ENCODE measurements around the gene OPCML.

The OPCML gene

GRCh38 chr11:133219543-133219942, 312.8 kb downstream of the OPCML start:
- DNase-seq (ENCODE audit: low read depth in 1 of 2, low spot score in 1 of 2) = no peak
- H3K27ac ChIP-seq (replicated peaks) = no peak overlapping the region
- no peak overlapping the region for H3K4me3 ChIP-seq (replicated peaks; ENCODE audit: insufficient read depth, low read length)
- H3K27me3 ChIP-seq (ENCODE audit: insufficient read depth, poor library complexity, severe bottlenecking) = no peaks in the 10 kb centered on the region
- TF ChIP-seq CTCF (IDR thresholded peaks at IDR 0.05; ENCODE audit: insufficient read depth, low read length) (no peak), GABPA (IDR thresholded peaks at IDR 0.05; ENCODE audit: low read depth) (no peak), SPI1 (IDR thresholded peaks at IDR 0.05; ENCODE audit: borderline replicate concordance, low read depth) (no peak), REST (IDR thresholded peaks at IDR 0.05; ENCODE audit: insufficient replicate concordance, low read depth) (no peak), POLR2AphosphoS5 (IDR thresholded peaks at IDR 0.05; ENCODE audit: low read depth) (no peak)

GRCh38 chr11:133216813-133217212, 315.5 kb downstream of the OPCML start:
- TF ChIP-seq REST (IDR thresholded peaks at IDR 0.05; ENCODE audit: insufficient replicate concordance, low read depth) (no peak), SPI1 (IDR thresholded peaks at IDR 0.05; ENCODE audit: borderline replicate concordance, low read depth) (no peak), GABPA (IDR thresholded peaks at IDR 0.05; ENCODE audit: low read depth) (no peak), POLR2AphosphoS5 (IDR thresholded peaks at IDR 0.05; ENCODE audit: low read depth) (no peak), CTCF (IDR thresholded peaks at IDR 0.05; ENCODE audit: insufficient read depth, low read length) (no peak)
- no peak for DNase-seq (ENCODE audit: low read depth in 1 of 2, low spot score in 1 of 2)
- Histone ChIP-seq H3K27me3 (ENCODE audit: insufficient read depth, poor library complexity, severe bottlenecking) (no peaks in the 10 kb centered on the region), H3K27ac (replicated peaks) (no peak overlapping the region), H3K4me3 (replicated peaks; ENCODE audit: insufficient read depth, low read length) (no peak overlapping the region)

GRCh38 chr11:133215596-133216230, 316.6 kb downstream of the OPCML start:
- no peak overlapping the region for H3K27ac ChIP-seq (replicated peaks)
- TF ChIP-seq GABPA (IDR thresholded peaks at IDR 0.05; ENCODE audit: low read depth) = no peak
- TF ChIP-seq POLR2AphosphoS5 (IDR thresholded peaks at IDR 0.05; ENCODE audit: low read depth) = no peak
- no peak for TF ChIP-seq CTCF (IDR thresholded peaks at IDR 0.05; ENCODE audit: insufficient read depth, low read length)
- TF ChIP-seq SPI1 (IDR thresholded peaks at IDR 0.05; ENCODE audit: borderline replicate concordance, low read depth) = no peak
- TF ChIP-seq REST (IDR thresholded peaks at IDR 0.05; ENCODE audit: insufficient replicate concordance, low read depth) = no peak
- H3K27me3 ChIP-seq (ENCODE audit: insufficient read depth, poor library complexity, severe bottlenecking) = no peaks in the 10 kb centered on the region
- DNase-seq (ENCODE audit: low read depth in 1 of 2, low spot score in 1 of 2) = no peak
- no peak overlapping the region for H3K4me3 ChIP-seq (replicated peaks; ENCODE audit: insufficient read depth, low read length)

Measured in HL-60 (cell line).